ENCODE results near the gene PPP1R26.

GRCh38 chr9:135505406-135506187 is 26.0 kb downstream of the PPP1R26 start:
- TF ChIP-seq, protein P1, sequence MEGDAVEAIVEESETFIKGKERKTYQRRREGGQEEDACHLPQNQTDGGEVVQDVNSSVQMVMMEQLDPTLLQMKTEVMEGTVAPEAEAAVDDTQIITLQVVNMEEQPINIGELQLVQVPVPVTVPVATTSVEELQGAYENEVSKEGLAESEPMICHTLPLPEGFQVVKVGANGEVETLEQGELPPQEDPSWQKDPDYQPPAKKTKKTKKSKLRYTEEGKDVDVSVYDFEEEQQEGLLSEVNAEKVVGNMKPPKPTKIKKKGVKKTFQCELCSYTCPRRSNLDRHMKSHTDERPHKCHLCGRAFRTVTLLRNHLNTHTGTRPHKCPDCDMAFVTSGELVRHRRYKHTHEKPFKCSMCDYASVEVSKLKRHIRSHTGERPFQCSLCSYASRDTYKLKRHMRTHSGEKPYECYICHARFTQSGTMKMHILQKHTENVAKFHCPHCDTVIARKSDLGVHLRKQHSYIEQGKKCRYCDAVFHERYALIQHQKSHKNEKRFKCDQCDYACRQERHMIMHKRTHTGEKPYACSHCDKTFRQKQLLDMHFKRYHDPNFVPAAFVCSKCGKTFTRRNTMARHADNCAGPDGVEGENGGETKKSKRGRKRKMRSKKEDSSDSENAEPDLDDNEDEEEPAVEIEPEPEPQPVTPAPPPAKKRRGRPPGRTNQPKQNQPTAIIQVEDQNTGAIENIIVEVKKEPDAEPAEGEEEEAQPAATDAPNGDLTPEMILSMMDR (IDR thresholded peaks at IDR 0.05; ENCODE audit: insufficient read depth, low read length, poor library complexity, severe bottlenecking) = no peak
- no peak for TF ChIP-seq EZH2phosphoT487 (conservative IDR thresholded peaks at IDR 0.05; ENCODE audit: low read length)
